Measurements from ENCODE around the gene RDX. TPM values are rescaled to one million over a fixed set of nuclear protein-coding genes. Genes with fewer than 3 reads are reported as not detected.

RDX gene
- total and polyA plus RNA-seq, 2 experiments from 2014 or later = 45.2 to 226 TPM

GRCh38 chr11:110186456-110186855 is 110.0 kb downstream of the RDX start (continued):
- TF ChIP-seq ZNF462 (CRISPR knock-in tag; IDR thresholded peaks at IDR 0.05) (no peak), JUNB (IDR thresholded peaks at IDR 0.05; ENCODE audit: unreplicated experiment) (no peak), POLR2AphosphoS5 (IDR thresholded peaks at IDR 0.05; ENCODE audit: low read depth) (no peak)

GRCh38 chr11:110185599-110185998 is 110.8 kb downstream of the RDX start:
- DNase-seq (ENCODE audit: low spot score) (no peak), ATAC-seq (peak; percentile 60)
- Histone ChIP-seq H3F3A (replicated peaks; ENCODE audit: low read depth) (no peaks in the 10 kb centered on the region), H3K36me3 (ENCODE audit: insufficient read depth) (no peaks in the 10 kb centered on the region), H3K4me3 (no peak overlapping the region), H3K79me2 (replicated peaks; ENCODE audit: insufficient read depth) (no peaks in the 10 kb centered on the region), H2AFZ (no peak overlapping the region; the same call in 1 of the 2 replicates), H3K27me3 (ENCODE audit: insufficient read depth) (no peaks in the 10 kb centered on the region), H3K27ac (ENCODE audit: low read depth) (no peak overlapping the region), H3K4me2 (peak overlapping the region; percentile 55), H3K4me1 (ENCODE audit: insufficient read depth) (peaks cover 18% of the 10 kb centered on the region), H3K9me2 (ENCODE audit: insufficient read depth) (peaks cover 5% of the 10 kb centered on the region; the same call in 1 of the 2 replicates), H4K20me1 (replicated peaks; ENCODE audit: insufficient read depth) (no peaks in the 10 kb centered on the region)
- H3K27me3 Mint-ChIP-seq (ENCODE audit: insufficient read depth, low read depth, poor library complexity) = peaks cover 12% of the 10 kb centered on the region
- no peaks in the 10 kb centered on the region for H3K36me3 Mint-ChIP-seq (ENCODE audit: low read depth)
- H3K9me3 Mint-ChIP-seq = peaks cover 3% of the 10 kb centered on the region; the same call in 1 of the 3 replicates
- H3K4me1 Mint-ChIP-seq = peaks cover 26% of the 10 kb centered on the region
- no peak overlapping the region for H3K27ac Mint-ChIP-seq
- no peak overlapping the region for H3K4me3 Mint-ChIP-seq
- TF ChIP-seq ZNF114 (CRISPR knock-in tag; IDR thresholded peaks at IDR 0.05) (no peak), JUNB (IDR thresholded peaks at IDR 0.05; ENCODE audit: unreplicated experiment) (no peak), ZNF462 (CRISPR knock-in tag; IDR thresholded peaks at IDR 0.05) (no peak), NANOG (IDR thresholded peaks at IDR 0.05; ENCODE audit: borderline replicate concordance) (no peak), STAT1 (IDR thresholded peaks at IDR 0.05; ENCODE audit: unreplicated experiment) (no peak), ZNF331 (CRISPR knock-in tag; IDR thresholded peaks at IDR 0.05; ENCODE audit: low read depth) (no peak), EZH2 (IDR thresholded peaks at IDR 0.05; ENCODE audit: low read depth, unreplicated experiment) (no peak)

Measured in GM23338 (cell line).